Right lobe of liver (tissue), 6 donors: ENCODE measurements around the gene CCDC183. TPM values are rescaled to one million over a fixed set of nuclear protein-coding genes. Genes with fewer than 3 reads are reported as not detected.

ENCODE experiments used
- ATAC-seq, 4 donors: fragments of 200-7000 bp; cut with Tn5 transposase; one replicate each; pipeline ENCODE4 v1.9.1; 2020; ENCODE audit warnings: mild to moderate bottlenecking in 4 of 4, moderate library complexity in 4 of 4
- DNase-seq, 3 donors: peaks; one replicate each; pipeline ENCODE4 v3.0.0-alpha.2; 2020
- H3K27ac ChIP-seq, 3 donors: fragments of 200-600 bp; one replicate each; pipeline ENCODE4 v1.8.0; 2022
- H3K27me3 ChIP-seq, 2 donors: fragments of 200-600 bp; one replicate each; pipeline ENCODE4 v1.8.0; 2022
- H3K36me3 ChIP-seq, 4 donors: fragments of 200-600 bp; sonication (generic) in 1 of 4; one replicate each; pipeline versions ENCODE4 v1.5.1 to v1.8.0; 2017 to 2022; ENCODE audit warnings: control low read depth in 1 of 4
- H3K4me1 ChIP-seq, 4 donors: fragments of 200-600 bp; sonication (generic) in 1 of 4; one replicate each; pipeline versions ENCODE4 v1.5.1 to v1.8.0; 2017 to 2022; ENCODE audit warnings: control low read depth in 1 of 4
- H3K4me3 ChIP-seq, 3 donors: fragments of 200-600 bp; one replicate each; pipeline ENCODE4 v1.8.0; 2022
- H3K9me3 ChIP-seq, 4 donors: fragments of 200-600 bp; sonication (generic) in 1 of 4; one replicate each; pipeline versions ENCODE4 v1.5.1 to v1.8.0; 2017 to 2022; ENCODE audit warnings: control low read depth in 1 of 4
- POLR2A ChIP-seq: fragments of 450-650 bp; IDR thresholded peaks from one replicate; pipeline ENCODE4 v1.6.1; 2017; ENCODE audit warnings: antibody characterized with exemption, mild to moderate bottlenecking
- WGBS: methylation state at CpG from one replicate; pipeline ENCODE4 v1.1.6; 2018; ENCODE audit warnings: low coverage, low lambda C conversion rate; ENCODE audit not compliant: insufficient coverage; ENCODE audit errors: missing lambda C conversion rate; 5-methylcytosine and 5-hydroxymethylcytosine counted together
- intact Hi-C, 2 donors: fragments of 100-400 bp; cut with DNase I; formaldehyde crosslinking; loops; one replicate each; pipeline versions ENCODE4 v1.11.2 to v1.14.1; 2022
- long read RNA-seq: library from polyadenylated mRNA; unstranded; transcript quantifications from one replicate; pipeline ENCODE4 v2.0.0, GENCODE V29; 2019
- total RNA-seq, 6 experiments: library from RNA; depleted of rRNA in 2 of 6; stranded (reverse); fragments of >200 nt in 2 of 6; fragmentation: NEBNext Ultra II Directional in 3 of 6; extraction: Animal tissue kit (Norgen Biotek cat#: 25700) in 3 of 6; gene quantifications; one replicate each; pipeline versions ENCODE4 v1.1.0 to v1.2.4, GENCODE V29; 2016 to 2023
- TF ChIP-seq, protein P1 (sequence below), 4 donors: fragments of 200-600 bp in 3 of 4; fragments of 450-650 bp in 1 of 4; IDR thresholded peaks; one replicate each; pipeline versions ENCODE4 v1.5.1 to v1.8.0; 2016 to 2022; ENCODE audit warnings: antibody characterized with exemption in 4 of 4, mild to moderate bottlenecking in 2 of 4
- donor health status: DM: no; HTN: yes; CAD: no.
- donor health status: DM: no; HTN: no; CAD: no.
- donor health status: DM: no; HTN: no; CAD: no.
- donor health status: DM: no; HTN: yes; CAD: no.
- donor health status: DM: no; HTN: yes; CAD: no.

CCDC183 gene
- 1 to 10 TPM in 2 of 6 experiments, under 1 TPM in 3, not detected in 1; 0.43 to 1.2 (median 0.74) TPM for total RNA-seq
- long read RNA-seq = 0 reads

DNA sequence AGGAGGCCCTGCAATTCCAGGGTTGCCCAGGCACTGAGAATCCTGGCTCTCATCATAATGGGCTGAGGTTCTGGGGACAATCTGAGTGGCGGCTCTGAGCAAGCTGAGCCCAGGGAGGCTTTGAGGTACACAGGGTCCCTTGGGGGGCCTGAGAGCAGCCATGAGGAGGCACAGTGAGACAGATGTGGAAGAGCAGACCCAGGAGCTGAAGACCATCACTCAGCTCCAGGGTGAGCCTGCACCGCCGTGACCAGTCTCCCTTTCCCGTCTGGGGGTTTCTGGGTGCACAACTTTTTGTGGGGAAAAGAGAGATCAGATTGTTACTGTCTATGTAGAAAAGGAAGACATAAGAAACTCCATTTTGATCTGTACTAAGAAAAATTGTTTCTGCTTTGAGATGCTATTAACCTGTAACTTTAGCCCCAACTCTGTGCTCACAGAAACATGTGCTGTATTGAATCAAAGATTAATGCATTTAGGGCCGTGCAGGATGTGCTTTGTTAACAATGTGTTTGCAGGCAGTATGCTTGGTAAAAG lies at the start of gene CCDC183:
TSS of gene CCDC183 (plus strand) at position 101 of the 537 bp plus-strand sequence. CDS start at position 161, 60 bp downstream.
- intact Hi-C loops = no loop called here
- H3K27ac ChIP-seq = no peak within 1 kb of the TSS
- H3K9me3 ChIP-seq = no peaks in the 10 kb centered on the region
- WGBS = 48% methylated on average over 4 of the region's 5 CpGs
- H3K4me1 ChIP-seq = peaks cover 0 to 33% (median 17%) of the 10 kb centered on the region in 4 donors
- no peaks in the 10 kb centered on the region for H3K36me3 ChIP-seq
- no peak for DNase-seq
- TF ChIP-seq POLR2A = no peak
- TF ChIP-seq, protein P1, sequence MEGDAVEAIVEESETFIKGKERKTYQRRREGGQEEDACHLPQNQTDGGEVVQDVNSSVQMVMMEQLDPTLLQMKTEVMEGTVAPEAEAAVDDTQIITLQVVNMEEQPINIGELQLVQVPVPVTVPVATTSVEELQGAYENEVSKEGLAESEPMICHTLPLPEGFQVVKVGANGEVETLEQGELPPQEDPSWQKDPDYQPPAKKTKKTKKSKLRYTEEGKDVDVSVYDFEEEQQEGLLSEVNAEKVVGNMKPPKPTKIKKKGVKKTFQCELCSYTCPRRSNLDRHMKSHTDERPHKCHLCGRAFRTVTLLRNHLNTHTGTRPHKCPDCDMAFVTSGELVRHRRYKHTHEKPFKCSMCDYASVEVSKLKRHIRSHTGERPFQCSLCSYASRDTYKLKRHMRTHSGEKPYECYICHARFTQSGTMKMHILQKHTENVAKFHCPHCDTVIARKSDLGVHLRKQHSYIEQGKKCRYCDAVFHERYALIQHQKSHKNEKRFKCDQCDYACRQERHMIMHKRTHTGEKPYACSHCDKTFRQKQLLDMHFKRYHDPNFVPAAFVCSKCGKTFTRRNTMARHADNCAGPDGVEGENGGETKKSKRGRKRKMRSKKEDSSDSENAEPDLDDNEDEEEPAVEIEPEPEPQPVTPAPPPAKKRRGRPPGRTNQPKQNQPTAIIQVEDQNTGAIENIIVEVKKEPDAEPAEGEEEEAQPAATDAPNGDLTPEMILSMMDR (IDR thresholded peaks at IDR 0.05) = no peak
- no peak within 1 kb of the TSS for H3K4me3 ChIP-seq
- H3K27me3 ChIP-seq = no peaks in the 10 kb centered on the region
- no peak for ATAC-seq

DNA sequence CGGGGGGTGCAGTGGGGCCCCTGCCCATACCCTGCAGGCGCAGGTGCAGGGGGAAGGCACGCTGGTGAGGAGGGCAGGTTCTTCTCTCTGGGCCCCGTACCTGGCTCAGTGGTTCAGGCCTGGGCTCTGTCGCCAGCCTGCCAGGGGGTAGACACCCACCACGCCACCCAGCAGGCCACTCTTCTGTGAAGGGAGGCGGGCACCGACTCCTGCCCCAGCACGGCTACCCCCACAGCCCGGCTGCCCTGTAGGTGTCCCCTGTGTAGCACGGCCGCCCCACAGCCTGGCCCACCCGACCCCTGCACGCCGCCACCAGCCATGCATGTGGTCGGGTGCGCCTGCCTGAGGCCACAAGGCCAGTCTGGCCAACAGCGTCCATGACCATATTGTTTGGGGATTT lies 49.5 kb upstream of the CCDC183 start:
- ATAC-seq = no peak
- intact Hi-C loops = no loop called here
- no peak for DNase-seq
- Histone ChIP-seq H3K27me3 (no peaks in the 10 kb centered on the region), H3K36me3 (no peaks in the 10 kb centered on the region), H3K9me3 (no peaks in the 10 kb centered on the region), H3K27ac (no peak overlapping the region), H3K4me3 (no peak overlapping the region), H3K4me1 (no peaks in the 10 kb centered on the region)
- WGBS = no CpG with 5 or more reads among the region's 18 CpGs
- TF ChIP-seq, protein P1 (IDR thresholded peaks at IDR 0.05) = no peak

DNA sequence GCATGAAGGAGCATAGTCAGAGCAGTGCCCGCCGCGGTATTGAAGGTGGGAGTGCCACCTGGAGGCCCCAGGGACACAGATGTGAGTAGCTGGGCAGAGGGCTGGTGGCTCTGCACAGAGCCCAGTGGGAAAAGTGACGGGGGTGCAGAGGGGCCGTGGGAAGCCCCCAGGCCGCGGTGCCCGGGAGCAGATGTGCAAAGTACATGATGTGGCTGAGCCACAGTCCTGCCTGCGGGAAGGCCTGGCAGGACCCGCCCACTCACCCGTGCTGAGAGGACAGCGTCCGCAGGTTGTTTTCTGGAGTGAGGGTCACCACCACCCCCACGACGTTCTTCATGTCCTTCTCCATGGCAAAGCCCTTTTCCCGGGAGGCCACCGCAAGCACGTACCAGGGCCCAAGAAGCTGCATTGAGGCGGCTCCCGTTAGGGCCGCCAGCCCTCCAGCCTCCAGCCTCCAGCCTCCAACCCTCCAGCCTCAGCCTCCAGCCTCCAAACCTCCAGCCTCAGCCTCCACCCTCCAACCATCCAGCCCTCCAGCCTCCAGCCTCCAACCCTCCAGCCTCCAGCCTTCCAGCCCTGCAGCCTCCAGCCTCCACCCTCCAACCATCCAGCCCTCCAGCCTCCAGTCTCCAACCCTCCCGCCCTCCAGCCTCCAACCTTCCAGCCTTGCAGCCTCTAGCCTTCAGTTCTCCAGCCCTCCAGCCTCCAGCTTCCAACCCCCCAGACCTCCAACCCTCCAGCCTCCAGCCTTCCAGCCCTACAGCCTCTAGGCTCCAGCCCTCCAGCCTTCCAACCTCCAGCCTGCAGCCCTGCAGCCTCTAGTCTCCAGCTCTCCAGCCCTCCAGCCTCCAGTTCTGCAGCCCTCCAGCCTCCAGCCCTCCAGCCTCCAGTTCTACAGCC lies 48.7 kb upstream of the CCDC183 start:
- intact Hi-C loops = no loop called here
- H3K36me3 ChIP-seq = no peaks in the 10 kb centered on the region
- H3K27me3 ChIP-seq = no peaks in the 10 kb centered on the region
- no peak for DNase-seq
- 51% methylated on average over 3 of the region's 22 CpGs for WGBS
- ATAC-seq = no peak
- no peaks in the 10 kb centered on the region for H3K4me1 ChIP-seq
- H3K4me3 ChIP-seq = no peak overlapping the region
- TF ChIP-seq, protein P1 (IDR thresholded peaks at IDR 0.05) = no peak
- TF ChIP-seq POLR2A = no peak
- no peak overlapping the region for H3K27ac ChIP-seq
- no peaks in the 10 kb centered on the region for H3K9me3 ChIP-seq

DNA sequence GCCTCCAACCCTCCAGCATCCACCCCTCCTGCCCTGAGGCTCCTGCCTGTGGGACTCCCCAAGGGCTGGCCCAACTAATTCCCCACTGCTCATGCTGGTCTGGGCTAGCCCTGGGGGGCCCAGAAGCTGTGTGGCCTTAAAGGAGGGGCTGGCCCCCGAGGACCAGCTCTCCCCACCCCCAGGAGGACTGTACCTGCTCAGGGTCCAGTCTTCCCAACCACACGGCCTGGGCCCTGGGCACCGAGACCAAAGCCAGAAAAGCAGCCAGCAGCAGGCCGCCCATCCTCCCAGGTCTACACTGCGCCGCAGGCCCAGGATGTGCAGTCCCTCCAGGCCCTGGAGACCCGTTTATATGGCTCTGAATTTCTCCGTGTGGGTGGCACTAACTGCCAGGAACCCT lies 47.9 kb upstream of the CCDC183 start, which contains the start of gene LCN6:
TSS of gene LCN6 (minus strand) at position 325 of the 400 bp plus-strand sequence. CDS start at position 283, 42 bp downstream.
- intact Hi-C loops = no loop called here
- no peaks in the 10 kb centered on the region for H3K4me1 ChIP-seq
- DNase-seq (no peak), ATAC-seq (no peak)
- H3K27me3 ChIP-seq = no peaks in the 10 kb centered on the region
- TF ChIP-seq, protein P1 (IDR thresholded peaks at IDR 0.05) = no peak
- TF ChIP-seq POLR2A = no peak
- no peaks in the 10 kb centered on the region for H3K9me3 ChIP-seq
- no peak within 1 kb of the TSS for H3K4me3 ChIP-seq
- H3K36me3 ChIP-seq = no peaks in the 10 kb centered on the region
- H3K27ac ChIP-seq = no peak within 1 kb of the TSS
- no CpG with 5 or more reads among the region's 8 CpGs for WGBS
